ENCODE results near the gene NAAA.
"Not testable (repeated sequence)": the region's sequence is repeated elsewhere in the genome, so short reads cannot be mapped to it uniquely, and the experiment has no call there.

NAAA gene

DNA sequence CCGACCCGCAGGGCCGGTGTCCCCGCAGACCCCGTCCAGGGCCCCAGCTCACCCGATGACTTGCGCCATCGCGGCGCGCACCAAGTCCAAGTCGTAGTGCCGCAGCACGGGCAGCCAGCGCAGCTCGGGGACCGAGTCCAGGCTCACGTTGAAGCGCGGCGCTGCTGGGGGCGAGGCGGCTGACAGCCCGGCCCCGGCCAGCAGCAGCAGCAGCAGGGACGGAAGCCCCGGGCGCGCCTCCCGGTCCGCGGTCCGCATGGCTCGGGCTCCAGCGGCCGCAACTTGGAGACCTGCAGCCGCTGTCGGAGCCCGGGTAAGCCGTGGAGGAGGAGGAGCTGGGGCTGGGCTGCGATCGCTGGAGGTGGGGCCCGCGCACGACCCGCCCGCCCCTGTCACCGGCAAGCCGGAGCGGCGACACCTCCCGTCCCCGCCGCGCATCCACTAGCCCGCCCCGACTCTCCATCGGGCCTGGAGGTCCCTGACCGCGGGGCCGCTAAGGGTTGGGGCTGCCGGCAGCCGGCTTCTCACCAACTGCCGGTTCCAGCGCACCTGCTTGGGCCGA, at the start of gene NAAA:
Gene NAAA, minus strand, starts transcription at position 322 of the 562 bp plus-strand sequence. Its CDS starts 64 bp downstream, at position 258.
- Histone ChIP-seq H3K4me3 (ENCODE audit: low read depth, low read length) (peak within 1 kb of the TSS; percentile 87), H3K36me3 (ENCODE audit: control insufficient read depth, insufficient read depth, low read length) (peaks cover 5% of the 10 kb centered on the region), H3K9me3 (ENCODE audit: control insufficient read depth, insufficient read depth, low read depth, low read length) (no peaks in the 10 kb centered on the region), H3K27me3 (ENCODE audit: control insufficient read depth, insufficient read depth, low read length) (peaks cover 16% of the 10 kb centered on the region), H3K9ac (ENCODE audit: low read length) (peak within 1 kb of the TSS; percentile 71), H3K27ac (ENCODE audit: low read depth, low read length) (no peak within 1 kb of the TSS), H3K4me1 (ENCODE audit: control insufficient read depth, insufficient read depth, low read length) (peaks cover 6% of the 10 kb centered on the region; the same call in 1 of the 2 replicates)

DNA sequence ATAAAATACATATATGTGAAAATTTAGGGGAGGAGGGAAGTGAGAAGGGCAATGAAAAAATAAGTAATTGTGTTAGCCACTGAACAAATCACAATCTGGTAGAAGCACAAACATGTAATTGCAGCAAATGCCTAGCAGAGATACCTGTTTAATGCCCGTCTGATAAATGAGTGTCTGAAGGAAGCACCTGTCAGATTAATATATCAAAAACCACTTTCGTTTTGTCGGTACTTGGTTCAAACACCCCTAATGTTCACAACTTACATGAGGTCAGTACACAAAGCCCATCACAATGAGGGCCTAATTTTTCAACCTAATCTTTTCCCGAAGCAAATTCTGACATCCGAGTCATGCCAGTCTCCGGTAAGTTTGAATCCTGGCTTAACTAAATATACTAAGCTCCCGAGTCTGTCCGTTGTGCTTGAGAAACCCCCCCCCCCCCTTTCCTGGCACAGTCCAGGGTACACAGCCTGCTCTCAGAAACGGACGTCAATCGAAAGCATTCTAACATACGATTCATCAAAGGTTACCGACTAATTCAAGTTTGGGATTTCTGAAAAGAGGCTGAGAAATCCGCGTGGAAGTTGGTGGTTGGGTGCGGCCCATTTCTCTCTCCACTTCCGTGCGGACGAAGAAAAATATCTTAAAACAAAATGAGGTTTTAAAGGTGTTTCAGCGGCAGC, 49.2 kb upstream of the NAAA start:
- H3K36me3 ChIP-seq (ENCODE audit: control insufficient read depth, insufficient read depth, low read length): peaks cover 3% of the 10 kb centered on the region
- H3K27ac ChIP-seq (ENCODE audit: low read depth, low read length): peak overlapping the region; percentile 73; the same call in 1 of the 2 replicates
- H3K9ac ChIP-seq (ENCODE audit: low read length): peak overlapping the region; percentile 93
- peak overlapping the region; percentile 95 for H3K4me3 ChIP-seq (ENCODE audit: low read depth, low read length)
- H3K27me3 ChIP-seq (ENCODE audit: control insufficient read depth, insufficient read depth, low read length): no peaks in the 10 kb centered on the region
- H3K9me3 ChIP-seq (ENCODE audit: control insufficient read depth, insufficient read depth, low read depth, low read length): no peaks in the 10 kb centered on the region
- H3K4me1 ChIP-seq (ENCODE audit: control insufficient read depth, insufficient read depth, low read length): peaks cover 7% of the 10 kb centered on the region

DNA sequence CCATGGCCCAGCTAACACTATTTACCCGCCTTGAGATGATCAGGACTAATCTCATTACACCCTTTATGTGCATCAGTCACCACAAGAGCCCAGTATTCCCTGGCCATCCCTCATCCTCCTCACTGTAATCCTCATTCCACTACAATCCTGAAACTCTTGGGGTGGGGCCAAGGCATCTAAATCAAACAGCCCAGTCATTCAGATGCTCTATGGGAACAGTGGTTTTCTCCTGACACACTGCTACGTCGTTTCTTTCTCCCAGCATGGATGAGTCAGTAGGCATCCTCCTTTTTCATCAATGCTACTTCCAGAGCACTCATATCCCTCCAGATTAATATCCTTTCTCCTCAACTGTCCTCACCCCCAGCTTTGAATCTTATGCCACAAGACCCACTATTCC, 44.3 kb upstream of the NAAA start:
- Histone ChIP-seq H3K9ac (ENCODE audit: low read length) (no peak overlapping the region), H3K27me3 (ENCODE audit: control insufficient read depth, insufficient read depth, low read length) (no peaks in the 10 kb centered on the region), H3K36me3 (ENCODE audit: control insufficient read depth, insufficient read depth, low read length) (peaks cover 25% of the 10 kb centered on the region), H3K9me3 (ENCODE audit: control insufficient read depth, insufficient read depth, low read depth, low read length) (no peaks in the 10 kb centered on the region), H3K4me3 (ENCODE audit: low read depth, low read length) (no peak overlapping the region), H3K4me1 (ENCODE audit: control insufficient read depth, insufficient read depth, low read length) (peaks cover 7% of the 10 kb centered on the region), H3K27ac (ENCODE audit: low read depth, low read length) (no peak overlapping the region)

DNA sequence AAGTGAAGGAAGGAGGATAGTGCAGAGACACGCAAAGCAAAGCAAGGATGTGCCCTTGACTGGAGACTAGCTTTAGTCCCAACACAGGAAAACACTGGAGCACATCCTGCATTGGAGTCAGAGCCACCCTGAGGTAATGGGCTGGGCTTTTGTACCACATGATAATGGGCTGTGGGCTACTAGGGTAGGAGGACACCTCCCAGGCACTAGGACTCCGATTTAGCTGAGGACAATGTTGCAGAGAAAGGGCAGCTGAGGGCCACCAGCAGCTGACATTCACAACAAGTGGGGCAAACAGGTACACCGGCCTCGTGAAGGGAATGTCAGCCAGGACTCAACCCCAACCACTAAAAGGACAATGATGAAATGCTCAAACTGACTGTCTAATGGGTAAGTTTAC, 39.8 kb upstream of the NAAA start:
- Histone ChIP-seq H3K36me3 (ENCODE audit: control insufficient read depth, insufficient read depth, low read length) (peaks cover 62% of the 10 kb centered on the region), H3K4me1 (ENCODE audit: control insufficient read depth, insufficient read depth, low read length) (no peaks in the 10 kb centered on the region), H3K27me3 (ENCODE audit: control insufficient read depth, insufficient read depth, low read length) (no peaks in the 10 kb centered on the region), H3K4me3 (ENCODE audit: low read depth, low read length) (no peak overlapping the region), H3K9ac (ENCODE audit: low read length) (no peak overlapping the region), H3K9me3 (ENCODE audit: control insufficient read depth, insufficient read depth, low read depth, low read length) (peaks cover 7% of the 10 kb centered on the region; the same call in 1 of the 2 replicates), H3K27ac (ENCODE audit: low read depth, low read length) (no peak overlapping the region)

DNA sequence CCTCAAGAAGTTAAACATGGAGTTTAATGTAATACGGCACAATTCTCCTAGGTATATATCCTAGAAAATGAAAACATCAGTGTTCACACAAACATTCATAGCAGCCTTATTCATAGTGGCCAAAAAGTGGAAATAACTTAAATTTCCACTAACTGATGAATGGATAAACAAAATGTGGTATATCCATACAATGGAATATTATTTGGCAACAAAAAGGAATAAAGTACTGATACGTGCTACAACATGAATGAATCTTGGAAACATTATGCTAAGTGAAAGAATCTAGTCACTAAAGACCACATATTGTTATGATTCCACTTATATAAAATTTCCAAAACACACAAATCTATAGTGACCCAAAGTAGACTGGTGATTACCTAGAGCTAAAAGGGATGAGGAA, 35.4 kb upstream of the NAAA start:
- peaks cover 88% of the 10 kb centered on the region for H3K36me3 ChIP-seq (ENCODE audit: control insufficient read depth, insufficient read depth, low read length)
- no peak overlapping the region for H3K27ac ChIP-seq (ENCODE audit: low read depth, low read length)
- H3K27me3 ChIP-seq (ENCODE audit: control insufficient read depth, insufficient read depth, low read length): no peaks in the 10 kb centered on the region
- no peaks in the 10 kb centered on the region for H3K4me1 ChIP-seq (ENCODE audit: control insufficient read depth, insufficient read depth, low read length)
- peaks cover 7% of the 10 kb centered on the region; the same call in 1 of the 2 replicates for H3K9me3 ChIP-seq (ENCODE audit: control insufficient read depth, insufficient read depth, low read depth, low read length)
- no peak overlapping the region for H3K4me3 ChIP-seq (ENCODE audit: low read depth, low read length)
- H3K9ac ChIP-seq (ENCODE audit: low read length): no peak overlapping the region

DNA sequence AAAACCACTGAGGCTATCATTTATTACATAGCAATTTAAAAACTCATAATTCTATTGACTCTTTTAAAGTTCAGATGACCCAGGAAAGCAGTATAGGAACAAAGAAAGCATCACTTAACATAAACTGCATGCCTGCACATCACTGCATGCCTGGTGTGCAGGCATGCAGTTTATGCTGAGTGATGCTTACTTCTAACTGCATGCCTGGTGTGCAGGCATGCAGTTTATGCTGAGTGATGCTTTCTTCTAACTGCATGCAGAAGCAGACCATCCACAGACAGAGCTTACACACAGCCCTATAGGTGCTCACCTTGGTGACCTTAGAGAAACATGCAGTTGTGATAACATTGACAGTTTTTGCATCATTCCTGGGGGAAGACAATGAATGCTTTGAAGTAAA, 33.0 kb upstream of the NAAA start:
- H3K9me3 ChIP-seq (ENCODE audit: control insufficient read depth, insufficient read depth, low read depth, low read length): peaks cover 7% of the 10 kb centered on the region; the same call in 1 of the 2 replicates
- no peaks in the 10 kb centered on the region for H3K27me3 ChIP-seq (ENCODE audit: control insufficient read depth, insufficient read depth, low read length)
- no peaks in the 10 kb centered on the region for H3K4me1 ChIP-seq (ENCODE audit: control insufficient read depth, insufficient read depth, low read length)
- H3K4me3 ChIP-seq (ENCODE audit: low read depth, low read length): no peak overlapping the region
- H3K27ac ChIP-seq (ENCODE audit: low read depth, low read length): no peak overlapping the region
- H3K36me3 ChIP-seq (ENCODE audit: control insufficient read depth, insufficient read depth, low read length): peaks cover 93% of the 10 kb centered on the region
- no peak overlapping the region for H3K9ac ChIP-seq (ENCODE audit: low read length)

DNA sequence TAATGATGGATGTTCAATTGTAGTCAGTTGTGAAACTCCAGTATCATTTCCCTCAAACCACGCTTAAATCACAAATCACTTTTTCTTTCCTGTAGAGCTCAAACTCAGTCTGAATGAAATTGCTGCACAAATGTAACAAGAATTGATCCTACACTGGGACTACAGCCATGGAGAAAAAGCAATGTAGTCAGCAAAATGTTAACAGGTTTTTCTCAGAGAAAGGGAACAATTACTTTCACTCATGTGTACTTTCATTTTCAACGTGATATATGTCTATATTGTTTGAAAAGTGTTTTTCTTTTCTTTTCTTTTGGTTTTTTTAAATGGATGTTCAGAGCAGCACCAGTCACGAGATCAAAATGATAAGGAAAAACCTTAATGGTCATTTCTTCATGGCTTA, 27.3 kb upstream of the NAAA start:
- Histone ChIP-seq H3K9ac (ENCODE audit: low read length) (no peak overlapping the region), H3K36me3 (ENCODE audit: control insufficient read depth, insufficient read depth, low read length) (peaks cover 97% of the 10 kb centered on the region), H3K4me1 (ENCODE audit: control insufficient read depth, insufficient read depth, low read length) (no peaks in the 10 kb centered on the region), H3K27me3 (ENCODE audit: control insufficient read depth, insufficient read depth, low read length) (no peaks in the 10 kb centered on the region), H3K27ac (ENCODE audit: low read depth, low read length) (no peak overlapping the region), H3K9me3 (ENCODE audit: control insufficient read depth, insufficient read depth, low read depth, low read length) (peaks cover 14% of the 10 kb centered on the region), H3K4me3 (ENCODE audit: low read depth, low read length) (no peak overlapping the region)

DNA sequence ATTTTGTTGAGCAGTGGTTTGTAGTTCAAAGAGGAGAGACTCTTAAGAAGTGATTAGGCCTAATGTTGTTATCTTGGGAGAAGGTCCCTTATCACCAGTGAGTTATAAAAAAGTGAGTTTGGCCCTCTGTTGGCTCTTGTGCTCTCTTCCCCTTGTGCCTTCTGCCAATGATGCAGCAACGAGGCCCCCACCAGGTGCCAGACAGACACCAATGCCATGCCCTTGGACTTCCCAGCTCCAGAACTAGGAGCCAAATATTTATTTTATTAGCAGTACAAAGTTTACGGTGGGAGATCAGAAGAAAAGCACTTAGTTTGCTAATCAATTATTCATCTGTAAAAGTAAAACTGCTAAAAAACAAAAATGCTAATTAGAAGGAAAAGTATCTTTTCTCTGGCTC, 22.7 kb upstream of the NAAA start:
- Histone ChIP-seq H3K4me3 (ENCODE audit: low read depth, low read length) (no peak overlapping the region), H3K9ac (ENCODE audit: low read length) (no peak overlapping the region), H3K36me3 (ENCODE audit: control insufficient read depth, insufficient read depth, low read length) (peaks cover 91% of the 10 kb centered on the region), H3K4me1 (ENCODE audit: control insufficient read depth, insufficient read depth, low read length) (no peaks in the 10 kb centered on the region), H3K9me3 (ENCODE audit: control insufficient read depth, insufficient read depth, low read depth, low read length) (peaks cover 14% of the 10 kb centered on the region), H3K27me3 (ENCODE audit: control insufficient read depth, insufficient read depth, low read length) (no peaks in the 10 kb centered on the region), H3K27ac (ENCODE audit: low read depth, low read length) (no peak overlapping the region)

DNA sequence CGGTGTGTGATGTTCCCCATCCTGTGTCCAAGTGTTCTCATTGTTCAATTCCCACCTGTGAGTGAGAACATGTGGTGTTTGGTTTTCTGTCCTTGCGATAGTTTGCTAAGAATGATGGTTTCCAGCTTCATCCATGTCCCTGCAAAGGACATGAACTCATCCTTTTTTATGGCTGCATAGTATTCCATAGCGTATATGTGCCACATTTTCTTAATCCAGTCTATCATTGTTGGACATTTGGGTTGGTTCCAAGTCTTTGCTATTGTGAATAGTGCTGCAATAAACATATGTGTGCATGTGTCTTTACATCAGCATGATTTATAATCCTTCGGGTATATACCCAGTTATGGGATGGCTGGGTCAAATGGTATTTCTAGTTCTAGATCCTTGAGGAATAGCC, 21.3 kb upstream of the NAAA start:
- not testable (repeated sequence) for H3K4me1 ChIP-seq (ENCODE audit: control insufficient read depth, insufficient read depth, low read length); H3K27ac ChIP-seq (ENCODE audit: low read depth, low read length); H3K4me3 ChIP-seq (ENCODE audit: low read depth, low read length); H3K9ac ChIP-seq (ENCODE audit: low read length); H3K27me3 ChIP-seq (ENCODE audit: control insufficient read depth, insufficient read depth, low read length)
- Histone ChIP-seq H3K9me3 (ENCODE audit: control insufficient read depth, insufficient read depth, low read depth, low read length) (peaks cover 14% of the 10 kb centered on the region), H3K36me3 (ENCODE audit: control insufficient read depth, insufficient read depth, low read length) (peaks cover 91% of the 10 kb centered on the region)

DNA sequence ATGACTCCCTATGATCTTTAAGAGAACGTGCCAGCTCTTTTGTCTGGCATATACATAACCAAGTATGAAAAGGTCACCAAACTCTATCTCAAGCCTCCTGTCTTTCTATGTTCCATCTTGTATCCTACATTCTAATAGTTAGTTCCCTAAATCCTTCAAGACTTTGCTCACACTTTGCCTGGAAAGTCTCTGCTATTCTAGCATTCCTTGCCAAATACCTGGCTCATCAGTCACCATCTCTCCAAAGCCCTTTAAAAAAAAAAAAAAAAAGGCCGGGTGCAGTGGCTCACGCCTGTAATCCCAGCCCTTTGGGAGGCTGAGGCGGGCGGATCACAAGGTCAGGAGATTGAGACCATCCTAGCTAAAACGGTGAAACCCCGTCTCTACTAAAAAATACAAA, 17.7 kb upstream of the NAAA start:
- H3K36me3 ChIP-seq (ENCODE audit: control insufficient read depth, insufficient read depth, low read length): peaks cover 88% of the 10 kb centered on the region
- not testable (repeated sequence) for H3K4me1 ChIP-seq (ENCODE audit: control insufficient read depth, insufficient read depth, low read length); H3K9me3 ChIP-seq (ENCODE audit: control insufficient read depth, insufficient read depth, low read depth, low read length); H3K27me3 ChIP-seq (ENCODE audit: control insufficient read depth, insufficient read depth, low read length); H3K9ac ChIP-seq (ENCODE audit: low read length); H3K27ac ChIP-seq (ENCODE audit: low read depth, low read length); H3K4me3 ChIP-seq (ENCODE audit: low read depth, low read length)

DNA sequence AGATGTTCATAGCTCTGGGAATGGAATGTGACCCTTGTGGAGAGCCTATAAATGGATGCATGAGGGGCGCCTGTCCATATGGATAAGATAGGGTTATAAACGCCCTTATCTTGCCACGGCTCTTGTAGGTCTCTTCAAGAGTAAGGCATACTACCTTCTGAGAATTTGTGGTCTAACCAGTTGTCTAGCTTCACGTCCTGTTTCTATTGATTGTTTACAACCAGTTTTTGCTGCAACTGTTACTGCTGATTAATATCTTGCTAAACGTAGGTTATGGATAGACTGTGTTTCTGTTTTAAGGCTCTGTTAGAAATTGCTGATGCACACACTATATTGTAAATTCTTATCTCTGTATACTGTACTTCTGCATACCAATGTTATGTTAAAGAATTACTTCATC, 14.0 kb upstream of the NAAA start:
- not testable (repeated sequence) for H3K27ac ChIP-seq (ENCODE audit: low read depth, low read length); H3K9ac ChIP-seq (ENCODE audit: low read length); H3K4me1 ChIP-seq (ENCODE audit: control insufficient read depth, insufficient read depth, low read length); H3K27me3 ChIP-seq (ENCODE audit: control insufficient read depth, insufficient read depth, low read length); H3K9me3 ChIP-seq (ENCODE audit: control insufficient read depth, insufficient read depth, low read depth, low read length); H3K4me3 ChIP-seq (ENCODE audit: low read depth, low read length)
- peaks cover 94% of the 10 kb centered on the region for H3K36me3 ChIP-seq (ENCODE audit: control insufficient read depth, insufficient read depth, low read length)
